Spinal cord (tissue), 10 donors: ENCODE measurements around the gene TNFAIP3. TPM values are rescaled to one million over a fixed set of nuclear protein-coding genes. Genes with fewer than 3 reads are reported as not detected.
A peak's percentile ranks its signal among the peaks of the same experiment; 100 is the strongest.

Experiments used
- DNase-seq, 6 donors: peaks; one replicate each; pipeline versions ENCODE4 v3.0.0 to v3.0.0-alpha.2; 2013 to 2015; ENCODE audit warnings: low spot score in 6 of 6, low read depth in 4 of 6
- H3K27ac ChIP-seq: one replicate; pipeline ENCODE4 v1.5.1; 2013; ENCODE audit warnings: low read depth, low read length, control low read depth
- H3K27me3 ChIP-seq: one replicate; pipeline ENCODE4 v1.6.1; 2013; ENCODE audit warnings: low read length; ENCODE audit not compliant: control insufficient read depth, insufficient read depth
- H3K36me3 ChIP-seq: one replicate; pipeline ENCODE4 v1.6.1; 2013; ENCODE audit warnings: low read length; ENCODE audit not compliant: control insufficient read depth, insufficient read depth
- H3K4me1 ChIP-seq: one replicate; pipeline ENCODE4 v1.6.1; 2013; ENCODE audit warnings: low read length; ENCODE audit not compliant: control insufficient read depth, insufficient read depth
- H3K4me3 ChIP-seq: one replicate; pipeline ENCODE4 v1.5.1; 2013; ENCODE audit warnings: low read depth, low read length, control low read depth
- H3K9me3 ChIP-seq: one replicate; pipeline ENCODE4 v1.6.1; 2013; ENCODE audit warnings: low read length; ENCODE audit not compliant: control insufficient read depth, insufficient read depth
- WGBS: methylation state at CpG from one replicate; pipeline ENCODE4 v1.1.5; 2013; ENCODE audit warnings: missing lambda C conversion rate; ENCODE audit not compliant: insufficient coverage; 5-methylcytosine and 5-hydroxymethylcytosine counted together
- polyA plus RNA-seq, 2 donors: library from polyadenylated mRNA; unstranded; fragments of 120-200 nt; gene quantifications; one replicate each; pipeline ENCODE4 v1.2.1, GENCODE V29; 2013; ENCODE audit not compliant: insufficient read length in 2 of 2
- total RNA-seq, 2 donors: library from RNA; depleted of rRNA in 1 of 2; stranded (reverse); fragments of 120-200 nt in 1 of 2; fragments of >200 nt in 1 of 2; gene quantifications; one replicate each; pipeline versions ENCODE4 v1.2.3 to v1.2.4, GENCODE V29; 2013 to 2014
- donor health status: healthy.

The TNFAIP3 gene
- total and polyA plus RNA-seq, 4 donors, result 4.5 to 10.0 (median 5.0) TPM

GRCh38 chr6:137861550-137862337, 5.3 kb upstream of the TNFAIP3 start:
- no peaks in the 10 kb centered on the region for H3K9me3 ChIP-seq
- no peaks in the 10 kb centered on the region for H3K27me3 ChIP-seq
- WGBS, result 82% methylated on average over 2 of the region's 3 CpGs
- no peaks in the 10 kb centered on the region for H3K36me3 ChIP-seq
- H3K27ac ChIP-seq, result peak overlapping the region; percentile 72
- H3K4me3 ChIP-seq, result no peak overlapping the region
- H3K4me1 ChIP-seq, result peaks cover 8% of the 10 kb centered on the region
- no peak for DNase-seq

- Histone ChIP-seq H3K4me3 (no peak overlapping the region), H3K27me3 (no peaks in the 10 kb centered on the region), H3K27ac (peak overlapping the region; percentile 72), H3K9me3 (no peaks in the 10 kb centered on the region), H3K36me3 (no peaks in the 10 kb centered on the region), H3K4me1 (peaks cover 11% of the 10 kb centered on the region)
- no CpG with 5 or more reads among the region's 5 CpGs for WGBS
- DNase-seq, result peak in 2 of 6 donors; percentile 57 to 75
Measured at GRCh38 chr6:137862419-137863090, 4.5 kb upstream of the TNFAIP3 start.

- WGBS, result 65% methylated on average over 2 of the region's 4 CpGs
- DNase-seq, result peak in 1 of 6 donors; percentile 43
- Histone ChIP-seq H3K9me3 (no peaks in the 10 kb centered on the region), H3K27me3 (peaks cover 3% of the 10 kb centered on the region), H3K36me3 (no peaks in the 10 kb centered on the region), H3K4me3 (no peak overlapping the region), H3K27ac (peak overlapping the region; percentile 72), H3K4me1 (peaks cover 17% of the 10 kb centered on the region)
Measured at GRCh38 chr6:137863091-137863797, 3.8 kb upstream of the TNFAIP3 start.

- Histone ChIP-seq H3K36me3 (no peaks in the 10 kb centered on the region), H3K27me3 (peaks cover 3% of the 10 kb centered on the region), H3K4me3 (no peak overlapping the region), H3K4me1 (peaks cover 17% of the 10 kb centered on the region), H3K9me3 (no peaks in the 10 kb centered on the region), H3K27ac (no peak overlapping the region)
- no peak for DNase-seq
- WGBS, result 97% methylated on average over 3 of the region's 4 CpGs
Measured at GRCh38 chr6:137864812-137865508, 2.1 kb upstream of the TNFAIP3 start.

- DNase-seq, result peak in 1 of 6 donors; percentile 61
- Histone ChIP-seq H3K4me3 (peak overlapping the region; percentile 74), H3K27me3 (peaks cover 3% of the 10 kb centered on the region), H3K4me1 (peaks cover 17% of the 10 kb centered on the region), H3K36me3 (no peaks in the 10 kb centered on the region), H3K27ac (peak overlapping the region; percentile 59), H3K9me3 (no peaks in the 10 kb centered on the region)
- 4% methylated on average over 16 of the region's 25 CpGs for WGBS
Measured at GRCh38 chr6:137866200-137866913, 702 bp upstream of the TNFAIP3 start.

GRCh38 chr6:137867685-137868509, 838 bp downstream of the TNFAIP3 start:
- DNase-seq, result peak in 2 of 6 donors; percentile 44 to 46
- peak overlapping the region; percentile 74 for H3K4me3 ChIP-seq
- no peaks in the 10 kb centered on the region for H3K36me3 ChIP-seq
- WGBS, result 4% methylated on average over 28 of the region's 32 CpGs
- H3K27me3 ChIP-seq, result peaks cover 3% of the 10 kb centered on the region
- H3K27ac ChIP-seq, result peak overlapping the region; percentile 65
- peaks cover 17% of the 10 kb centered on the region for H3K4me1 ChIP-seq
- H3K9me3 ChIP-seq, result no peaks in the 10 kb centered on the region

GRCh38 chr6:137868721-137869548, 1.9 kb downstream of the TNFAIP3 start:
- WGBS, result 79% methylated on average over 4 of the region's 10 CpGs

More at GRCh38 chr6:137868721-137869548, 1.9 kb downstream of the TNFAIP3 start:
- no peak overlapping the region for H3K27ac ChIP-seq
- DNase-seq, result no peak
- H3K27me3 ChIP-seq, result peaks cover 3% of the 10 kb centered on the region
- no peaks in the 10 kb centered on the region for H3K36me3 ChIP-seq
- no peaks in the 10 kb centered on the region for H3K9me3 ChIP-seq
- H3K4me1 ChIP-seq, result peaks cover 17% of the 10 kb centered on the region
- peak overlapping the region; percentile 74 for H3K4me3 ChIP-seq
